ENCODE measurements around the gene VAMP8. TPM values are rescaled to one million over a fixed set of nuclear protein-coding genes. Genes with fewer than 3 reads are reported as not detected.

The VAMP8 gene
- total RNA-seq, 2 experiments from 2014 or later = 86.8 to 96.8 TPM

DNA sequence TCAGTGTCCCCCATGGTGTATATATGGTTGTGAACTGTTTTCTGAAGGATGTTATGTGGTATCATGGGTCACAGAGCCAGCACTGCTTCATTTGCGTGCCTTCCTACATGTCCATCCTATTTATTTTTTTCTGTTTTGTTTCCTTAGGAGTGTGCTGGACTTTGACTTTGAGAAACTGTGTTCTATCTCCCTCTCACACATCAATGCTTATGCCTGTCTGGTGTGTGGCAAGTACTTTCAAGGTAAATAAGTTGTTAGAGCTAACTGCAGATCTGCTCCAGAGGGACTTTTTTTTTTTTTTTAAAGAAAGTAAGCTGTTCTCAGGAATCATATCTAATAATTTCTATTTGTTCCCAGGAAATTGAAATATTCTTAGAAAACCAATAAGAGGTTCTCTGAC, 44.0 kb downstream of the VAMP8 start:
- CTCF ChIA-PET = interaction anchor here (0.6 to 3.1 kb wide), 2 partner anchors 16 to 39 kb away, joined by 4 to 17 read pairs; no protein-coding TSS in a partner anchor
- POLR2A ChIA-PET = no interaction called here

DNA sequence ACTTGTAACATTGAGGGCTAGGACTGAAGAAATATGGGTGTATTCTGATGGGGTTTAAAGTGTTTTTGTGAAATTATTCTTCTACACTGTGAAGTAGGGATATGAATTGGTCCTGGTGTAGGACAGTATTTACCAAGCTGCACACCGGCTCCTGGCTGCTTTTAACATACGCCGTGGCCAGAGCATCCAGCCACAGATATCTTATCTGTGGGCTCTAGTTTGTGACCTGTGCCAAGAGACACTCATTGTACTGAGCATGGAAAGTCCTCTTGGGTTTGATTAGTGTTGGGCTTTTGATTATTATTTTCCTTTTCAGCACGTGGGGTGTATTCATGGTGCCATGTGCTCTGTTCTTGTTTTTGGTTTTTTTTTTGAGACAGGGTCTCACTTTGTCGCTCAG, 46.6 kb downstream of the VAMP8 start:
- ChIA-PET POLR2A (no interaction called here), CTCF (no interaction called here)

DNA sequence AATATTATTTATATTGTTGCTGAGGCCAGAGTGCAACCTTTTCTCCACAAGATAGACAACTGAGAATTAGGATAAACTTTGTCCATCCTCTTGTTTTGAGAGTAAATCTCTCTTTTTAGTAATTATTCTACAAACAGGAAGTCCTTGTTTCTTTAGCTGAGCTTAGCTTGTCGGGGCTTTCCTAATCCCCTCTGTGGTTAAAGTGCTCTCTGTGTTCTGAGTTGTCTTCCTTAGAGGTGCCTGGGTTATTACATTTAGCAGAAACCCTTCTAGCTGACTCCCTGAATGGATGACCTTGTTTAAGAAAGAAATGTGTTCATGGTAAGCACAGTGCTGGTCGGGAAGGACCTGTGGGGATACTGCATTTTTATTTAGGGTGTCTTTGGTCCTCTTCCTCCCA, 51.3 kb downstream of the VAMP8 start:
- ChIA-PET CTCF (interaction anchor here (0.7 to 2.7 kb wide), 3 partner anchors 9 to 21 kb away, joined by 3 to 13 read pairs (median 3); partner anchors contain the start of gene USP39), POLR2A (interaction anchor here (0.5 kb wide), 1 partner anchor 271 kb away, joined by 3 read pairs; no protein-coding TSS in a partner anchor)

DNA sequence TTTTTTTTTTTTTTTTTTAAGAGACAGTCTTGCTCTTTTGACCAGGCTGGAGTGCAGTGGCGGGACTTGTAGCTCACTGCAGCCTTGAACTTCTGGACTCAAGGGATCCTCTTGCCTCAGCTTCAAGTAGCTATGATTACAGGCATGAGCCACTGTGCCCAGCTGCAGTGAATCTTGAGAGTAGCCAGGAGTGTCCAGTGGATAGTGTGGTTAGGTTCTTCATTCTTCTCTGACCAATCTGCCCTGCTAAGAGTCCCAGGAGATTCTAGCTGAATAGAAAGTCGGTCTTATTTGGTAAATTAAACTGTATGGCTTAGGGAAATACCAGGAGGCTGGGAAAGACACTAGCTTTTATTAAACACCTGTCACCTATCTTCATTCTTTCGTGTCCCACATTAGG, 53.9 kb downstream of the VAMP8 start:
- ChIA-PET CTCF (interaction anchor here (0.6 to 0.8 kb wide), 2 partner anchors 183 to 249 kb away, joined by 3 read pairs; no protein-coding TSS in a partner anchor), POLR2A (no interaction called here)

Other genes with a start within 250 kb of the VAMP8 start
- gene TGOLN2, start 249.6 kb upstream of the VAMP8 start, total RNA-seq = 10 to 100 TPM; 82.2 to 85.4 TPM
- gene RETSAT, start 223.1 kb upstream of the VAMP8 start, total RNA-seq = 10 to 100 TPM; 32.1 to 34.0 TPM
- 10 to 100 TPM; 14.0 to 14.9 TPM for gene ELMOD3, start 222.8 kb upstream of the VAMP8 start, total RNA-seq
- 10 to 100 TPM; 23.4 to 23.7 TPM for gene CAPG, start 167.2 kb upstream of the VAMP8 start, total RNA-seq
- gene SH2D6, start 158.9 kb upstream of the VAMP8 start, total RNA-seq = under 1 TPM; 0.36 to 0.88 TPM
- gene MAT2A, start 38.4 kb upstream of the VAMP8 start, total RNA-seq = 100 to 1,000 TPM; 396 to 417 TPM
- 10 to 100 TPM; 23.2 to 24.1 TPM for gene GGCX, start 16.1 kb upstream of the VAMP8 start, total RNA-seq
- gene VAMP5, start 6.8 kb downstream of the VAMP8 start, total RNA-seq = 10 to 100 TPM; 24.4 to 25.7 TPM
- 100 to 1,000 TPM in 1 of 2 experiments, 10 to 100 TPM in 1; 98.9 to 104 TPM for gene RNF181, start 18.2 kb downstream of the VAMP8 start, total RNA-seq
- 1 to 10 TPM; 3.9 to 4.4 TPM for gene TMEM150A, start 25.1 kb downstream of the VAMP8 start, total RNA-seq
- 10 to 100 TPM; 23.7 to 27.0 TPM for gene C2orf68, start 34.5 kb downstream of the VAMP8 start, total RNA-seq
- gene USP39, start 38.6 kb downstream of the VAMP8 start, total RNA-seq = 100 to 1,000 TPM; 105 to 110 TPM
- gene SFTPB, start 90.6 kb downstream of the VAMP8 start, total RNA-seq = not detected
- 10 to 100 TPM; 18.6 to 22.1 TPM for gene GNLY, start 116.8 kb downstream of the VAMP8 start, total RNA-seq
- not detected for gene ATOH8, start 176.4 kb downstream of the VAMP8 start, total RNA-seq

All from activated CD8-positive, alpha-beta memory T cell treated with anti-CD3 and anti-CD28 coated beads for 36 hours (primary cell).